B cell (primary cell): Measurements from ENCODE around the gene COL4A1. TPM values are rescaled to one million over a fixed set of nuclear protein-coding genes. Genes with fewer than 3 reads are reported as not detected.

ENCODE experiments used
- ATAC-seq: fragments of 200-7000 bp; cut with Tn5 transposase; one replicate; pipeline ENCODE4 v1.10.0; 2021; ENCODE audit warnings: low read depth, mild to moderate bottlenecking, moderate number of reproducible peaks, moderate library complexity
- CTCF ChIA-PET: fragments of 350-600 bp; sonication (Branson Sonifier 250); formaldehyde crosslinking; loops from one replicate; lab custom pipeline; 2021; ENCODE audit warnings: antibody characterized with exemption, inconsistent platforms; lab: Charles Lee
- POLR2A ChIA-PET: fragments of 350-600 bp; sonication (Branson Sonifier 250); formaldehyde crosslinking; loops from one replicate; lab custom pipeline; 2021; ENCODE audit warnings: antibody characterized with exemption; lab: Charles Lee
- DNase-seq: peaks from one replicate; pipeline ENCODE4 v3.0.0; 2013
- H2AFZ ChIP-seq: 2 replicates; pipeline ENCODE4 v1.6.1; 2012; ENCODE audit warnings: mild to moderate bottlenecking, low read depth, low read length; ENCODE audit not compliant: insufficient read depth, poor library complexity, severe bottlenecking
- H3K27ac ChIP-seq, 2 donors: 1 replicate in 1 of 2; 2 replicates in 1 of 2; pipeline ENCODE4 v1.5.1; 2012 to 2013; ENCODE audit warnings: low read length in 2 of 2, mild to moderate bottlenecking in 2 of 2, moderate library complexity in 1 of 2
- H3K27me3 ChIP-seq, 4 experiments: fragments of 200-600 bp in 1 of 4; sonication (generic) in 1 of 4; replicated peaks in 1 of 4; 1 replicate in 2 of 4; 2 replicates in 2 of 4; pipeline versions ENCODE4 v1.6.1 to v1.7.0; 2013 to 2016; ENCODE audit warnings: low read length in 3 of 4, mild to moderate bottlenecking in 2 of 4, mixed read lengths in 1 of 4, moderate library complexity in 1 of 4; ENCODE audit not compliant: insufficient read depth in 4 of 4, control insufficient read depth in 3 of 4; ENCODE audit errors: control extremely low read depth in 1 of 4
- H3K36me3 ChIP-seq, 2 experiments: replicated peaks in 1 of 2; 1 replicate in 1 of 2; 2 replicates in 1 of 2; pipeline versions ENCODE4 v1.6.1 to v1.7.1; 2013; ENCODE audit warnings: low read length in 1 of 2; ENCODE audit not compliant: insufficient read depth in 2 of 2, control insufficient read depth in 1 of 2; ENCODE audit errors: control extremely low read depth in 1 of 2, extremely low read depth in 1 of 2
- H3K4me1 ChIP-seq, 2 donors: fragments of 200-600 bp in 1 of 2; sonication (generic) in 1 of 2; 1 replicate in 1 of 2; 2 replicates in 1 of 2; pipeline versions ENCODE4 v1.5.1 to v1.6.1; 2013 to 2017; ENCODE audit warnings: low read length in 2 of 2; ENCODE audit not compliant: control insufficient read depth in 2 of 2, insufficient read depth in 2 of 2
- H3K4me2 ChIP-seq: replicated peaks from 2 replicates; pipeline ENCODE3; 2012; ENCODE audit warnings: mild to moderate bottlenecking, low read depth, low read length; ENCODE audit not compliant: poor library complexity, severe bottlenecking
- H3K4me3 ChIP-seq, 5 experiments: fragments of 200-600 bp in 1 of 5; sonication (generic) in 1 of 5; 1 replicate in 3 of 5; 2 replicates in 2 of 5; pipeline versions ENCODE4 v1.5.1 to v1.7.0; 2011 to 2016; ENCODE audit warnings: low read length in 4 of 5, mild to moderate bottlenecking in 4 of 5, low read depth in 2 of 5, control low read depth in 1 of 5, moderate library complexity in 1 of 5; ENCODE audit not compliant: insufficient read depth in 1 of 5; ENCODE audit errors: control extremely low read depth in 1 of 5, extremely low read depth in 1 of 5
- H3K79me2 ChIP-seq: fragments of 200-600 bp; sonication (generic); one replicate; pipeline ENCODE4 v1.6.0; 2016; ENCODE audit warnings: low read length; ENCODE audit not compliant: control insufficient read depth, insufficient read depth
- H3K9ac ChIP-seq: fragments of 200-600 bp; sonication (generic); 2 replicates; pipeline ENCODE4 v1.6.1; 2017; ENCODE audit warnings: mild to moderate bottlenecking, low read length, moderate library complexity
- H3K9me3 ChIP-seq, 3 donors: one replicate each; pipeline versions ENCODE4 v1.6.1 to v1.7.1; 2013; ENCODE audit warnings: low read length in 2 of 3; ENCODE audit not compliant: control insufficient read depth in 2 of 3, insufficient read depth in 1 of 3; ENCODE audit errors: control extremely low read depth in 1 of 3
- H4K20me1 ChIP-seq: 2 replicates; pipeline ENCODE4 v1.6.0; 2012; ENCODE audit warnings: mild to moderate bottlenecking, low read length; ENCODE audit not compliant: insufficient read depth, control insufficient read depth, poor library complexity, severe bottlenecking
- H3K27ac Mint-ChIP-seq: one replicate; pipeline ENCODE4 v1.8.0; 2021; ENCODE audit warnings: mixed read lengths
- H3K27me3 Mint-ChIP-seq: one replicate; pipeline ENCODE4 v1.8.0; 2021; ENCODE audit warnings: mixed read lengths
- H3K4me1 Mint-ChIP-seq: one replicate; pipeline ENCODE4 v1.8.0; 2021; ENCODE audit warnings: mixed read lengths
- H3K4me3 Mint-ChIP-seq: one replicate; pipeline ENCODE4 v1.8.0; 2021; ENCODE audit warnings: mixed read lengths
- H3K9me3 Mint-ChIP-seq: one replicate; pipeline ENCODE4 v1.8.0; 2022; ENCODE audit warnings: mixed read lengths; ENCODE audit not compliant: insufficient read depth
- CTCF ChIP-seq: fragments of 200-600 bp; IDR thresholded peaks from one replicate; pipeline ENCODE4 v1.8.0; 2022; ENCODE audit warnings: antibody characterized with exemption, mild to moderate bottlenecking
- EZH2 ChIP-seq: IDR thresholded peaks from 2 replicates; pipeline ENCODE4 v1.6.1; 2012; ENCODE audit warnings: borderline replicate concordance, low read depth, mild to moderate bottlenecking, moderate library complexity, low read length; ENCODE audit not compliant: insufficient read depth, poor library complexity, severe bottlenecking
- WGBS: methylation state at CpG from one replicate; pipeline ENCODE4 v1.1.5; 2013; ENCODE audit warnings: missing lambda C conversion rate; ENCODE audit not compliant: insufficient coverage; 5-methylcytosine and 5-hydroxymethylcytosine counted together
- intact Hi-C: fragments of 100-400 bp; cut with micrococcal nuclease; formaldehyde crosslinking; loops from one replicate; pipeline ENCODE4 v1.10.0; 2022
- polyA plus RNA-seq: library from polyadenylated mRNA; depleted of rRNA; stranded (reverse); fragments of >200 nt; gene quantifications from 2 replicates; pipeline ENCODE4 v1.2.3, GENCODE V29; 2012
- total RNA-seq, 2 donors: library from RNA; stranded (reverse); fragments of 120-200 nt in 1 of 2; gene quantifications; 1 replicate in 1 of 2; 2 replicates in 1 of 2; pipeline versions ENCODE4 v1.2.3 to v1.2.4, GENCODE V29; 2013 to 2022

The COL4A1 gene
- total and polyA plus RNA-seq, 2 donors (not counting 1 experiment from before 2014, with no cell fraction given) = not detected

GRCh38 chr13:110176431-110176830 lies 130.5 kb downstream of the COL4A1 start:
- CTCF ChIA-PET = no interaction called here
- TF ChIP-seq EZH2 (no peak), CTCF (no peak)
- WGBS = 92% methylated on average over 4 of the region's 7 CpGs

DNA sequence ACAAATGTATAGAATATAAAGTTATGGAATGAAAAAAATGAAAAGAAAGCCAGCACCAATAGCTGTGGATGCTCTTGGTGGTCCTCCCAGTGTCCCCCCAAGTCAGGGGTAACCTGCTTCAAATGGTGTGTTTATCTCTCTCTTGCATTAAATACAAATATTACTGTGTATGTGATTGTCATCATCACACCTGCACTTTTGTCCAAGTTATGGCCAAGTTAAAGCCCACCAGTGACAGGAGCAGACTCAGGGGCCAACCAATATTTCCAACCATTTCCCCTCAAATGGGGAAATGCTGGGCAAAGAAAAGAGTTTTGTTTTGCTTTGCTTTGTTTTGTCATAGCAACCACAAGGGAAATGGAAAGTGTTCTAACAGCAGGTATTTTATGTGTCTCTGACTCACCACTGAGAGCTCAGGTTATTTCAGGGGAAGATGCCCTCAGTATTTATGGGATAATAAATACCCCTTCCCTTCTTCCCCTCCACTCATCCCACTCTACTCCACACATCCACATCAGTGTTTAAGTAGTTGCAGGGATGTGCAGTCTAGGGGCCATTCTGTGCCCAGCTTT lies 133.6 kb downstream of the COL4A1 start:
- Mint-ChIP-seq H3K27ac (no peak overlapping the region), H3K9me3 (peaks cover 5% of the 10 kb centered on the region), H3K27me3 (peaks cover 6% of the 10 kb centered on the region), H3K4me3 (no peak overlapping the region), H3K4me1 (no peaks in the 10 kb centered on the region)
- intact Hi-C loops = no loop called here
- Histone ChIP-seq H3K9me3 (peaks cover 0 to 29% (median 8%) of the 10 kb centered on the region in 3 donors), H3K9ac (no peak overlapping the region), H3K79me2 (no peaks in the 10 kb centered on the region), H3K4me3 (no peak overlapping the region), H3K4me2 (no peak overlapping the region), H4K20me1 (no peaks in the 10 kb centered on the region), H3K4me1 (no peaks in the 10 kb centered on the region), H2AFZ (no peak overlapping the region), H3K36me3 (no peaks in the 10 kb centered on the region), H3K27me3 (no peaks in the 10 kb centered on the region), H3K27ac (no peak overlapping the region)
- TF ChIP-seq CTCF = no peak
- no peak for TF ChIP-seq EZH2
- CTCF ChIA-PET = no interaction called here
- no peak for ATAC-seq
- POLR2A ChIA-PET = no interaction called here
- no peak for DNase-seq

More at GRCh38 chr13:110176431-110176830, 130.5 kb downstream of the COL4A1 start:
- Histone ChIP-seq H3K4me3 (no peak overlapping the region), H3K27ac (no peak overlapping the region), H3K36me3 (no peaks in the 10 kb centered on the region), H3K4me1 (no peaks in the 10 kb centered on the region), H3K4me2 (no peak overlapping the region), H3K27me3 (no peaks in the 10 kb centered on the region), H4K20me1 (no peaks in the 10 kb centered on the region), H3K9me3 (peaks cover 0 to 25% (median 8%) of the 10 kb centered on the region in 3 donors), H3K9ac (no peak overlapping the region), H3K79me2 (no peaks in the 10 kb centered on the region), H2AFZ (no peak overlapping the region)
- intact Hi-C loops = no loop called here
- no peak overlapping the region for H3K27ac Mint-ChIP-seq
- H3K4me3 Mint-ChIP-seq = no peak overlapping the region
- POLR2A ChIA-PET = no interaction called here
- no peaks in the 10 kb centered on the region for H3K27me3 Mint-ChIP-seq
- H3K9me3 Mint-ChIP-seq = peaks cover 4% of the 10 kb centered on the region
- H3K4me1 Mint-ChIP-seq = no peaks in the 10 kb centered on the region
- DNase-seq = no peak
- no peak for ATAC-seq
